ENCODE measurements around the gene LRRFIP2. TPM values are rescaled to one million over a fixed set of nuclear protein-coding genes. Genes with fewer than 3 reads are reported as not detected.
"Not testable (repeated sequence)": the region's sequence is repeated elsewhere in the genome, so short reads cannot be mapped to it uniquely, and the experiment has no call there.

The LRRFIP2 gene, protein sequence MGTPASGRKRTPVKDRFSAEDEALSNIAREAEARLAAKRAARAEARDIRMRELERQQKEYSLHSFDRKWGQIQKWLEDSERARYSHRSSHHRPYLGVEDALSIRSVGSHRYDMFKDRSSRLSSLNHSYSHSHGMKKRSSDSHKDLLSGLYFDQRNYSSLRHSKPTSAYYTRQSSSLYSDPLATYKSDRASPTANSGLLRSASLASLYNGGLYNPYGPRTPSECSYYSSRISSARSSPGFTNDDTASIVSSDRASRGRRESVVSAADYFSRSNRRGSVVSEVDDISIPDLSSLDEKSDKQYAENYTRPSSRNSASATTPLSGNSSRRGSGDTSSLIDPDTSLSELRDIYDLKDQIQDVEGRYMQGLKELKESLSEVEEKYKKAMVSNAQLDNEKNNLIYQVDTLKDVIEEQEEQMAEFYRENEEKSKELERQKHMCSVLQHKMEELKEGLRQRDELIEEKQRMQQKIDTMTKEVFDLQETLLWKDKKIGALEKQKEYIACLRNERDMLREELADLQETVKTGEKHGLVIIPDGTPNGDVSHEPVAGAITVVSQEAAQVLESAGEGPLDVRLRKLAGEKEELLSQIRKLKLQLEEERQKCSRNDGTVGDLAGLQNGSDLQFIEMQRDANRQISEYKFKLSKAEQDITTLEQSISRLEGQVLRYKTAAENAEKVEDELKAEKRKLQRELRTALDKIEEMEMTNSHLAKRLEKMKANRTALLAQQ
- 76.9 and 104 TPM in 2 replicates for total RNA-seq

DNA sequence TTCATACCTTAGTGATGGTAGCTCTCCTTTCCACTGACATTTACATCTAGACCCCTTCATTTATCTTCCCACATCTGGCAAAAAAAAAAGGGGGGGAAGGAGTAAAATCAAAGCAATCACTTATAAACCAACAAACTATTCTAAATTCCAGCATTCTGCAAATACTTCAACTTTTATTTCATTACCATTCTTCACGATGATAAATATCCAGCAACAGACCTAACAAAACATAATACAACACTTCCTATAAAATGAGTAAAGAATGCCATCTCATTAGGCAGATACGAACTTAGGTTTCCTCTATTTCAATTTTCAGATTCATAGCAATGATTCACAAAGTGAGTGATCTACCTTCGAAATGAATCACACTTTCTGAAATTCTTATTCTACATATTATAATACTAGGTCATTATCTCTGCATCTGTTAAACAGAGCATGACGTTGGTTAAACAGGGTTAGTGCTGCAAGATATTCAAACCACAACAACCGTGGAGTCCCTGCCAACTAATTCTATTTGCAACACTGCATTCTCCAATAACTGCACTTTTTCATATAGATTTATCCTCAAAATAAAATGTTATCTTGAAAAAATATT, at the start of gene LRRFIP2:
Gene LRRFIP2, minus strand, starts transcription at position 51 of the 595 bp plus-strand sequence. CDS start 25,599 bp downstream, outside the sequence.
- DNase-seq (ENCODE audit: low read depth) = peak; percentile 78

DNA sequence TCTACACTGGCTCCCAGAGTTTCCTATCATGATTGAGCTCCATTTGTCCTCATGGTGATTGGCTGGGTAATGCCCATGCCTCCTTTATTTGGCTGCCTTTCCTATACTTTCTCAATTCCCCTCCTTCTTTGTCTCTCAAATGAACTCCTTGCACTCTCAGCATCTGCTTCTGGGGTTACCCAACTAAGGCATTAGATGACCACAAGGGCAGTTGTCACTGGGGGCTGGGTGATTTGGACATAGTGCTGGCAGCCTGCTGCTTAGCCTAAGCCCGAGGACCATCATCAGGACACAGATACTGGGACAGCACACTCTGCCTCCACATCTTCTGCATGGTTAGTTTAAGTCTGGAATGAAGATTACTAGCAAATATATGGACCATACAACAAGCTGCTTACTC, 49.2 kb upstream of the LRRFIP2 start:
- DNase-seq (ENCODE audit: low read depth) = no peak

DNA sequence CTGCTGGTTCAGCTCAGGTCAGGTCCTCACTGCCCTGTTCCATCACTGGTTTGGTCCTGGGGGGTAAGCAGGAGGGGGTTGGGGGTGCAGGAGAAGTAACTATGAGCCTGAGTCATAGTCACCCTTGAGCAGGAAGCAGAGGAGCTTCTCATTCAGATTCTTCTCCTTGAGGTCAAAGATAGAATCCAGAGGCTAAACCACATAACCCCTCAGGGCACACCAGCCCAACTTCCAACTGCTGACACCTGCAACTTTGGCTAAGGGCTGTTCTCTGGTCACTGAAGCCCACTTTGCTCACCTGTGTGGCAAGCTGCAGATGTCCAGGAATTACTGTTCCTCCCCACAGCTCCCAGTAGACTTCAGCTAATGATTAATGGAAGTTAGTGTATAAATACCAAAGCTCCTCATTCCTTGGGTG, 48.8 kb upstream of the LRRFIP2 start:
- DNase-seq (ENCODE audit: low read depth) = peak; percentile 90

DNA sequence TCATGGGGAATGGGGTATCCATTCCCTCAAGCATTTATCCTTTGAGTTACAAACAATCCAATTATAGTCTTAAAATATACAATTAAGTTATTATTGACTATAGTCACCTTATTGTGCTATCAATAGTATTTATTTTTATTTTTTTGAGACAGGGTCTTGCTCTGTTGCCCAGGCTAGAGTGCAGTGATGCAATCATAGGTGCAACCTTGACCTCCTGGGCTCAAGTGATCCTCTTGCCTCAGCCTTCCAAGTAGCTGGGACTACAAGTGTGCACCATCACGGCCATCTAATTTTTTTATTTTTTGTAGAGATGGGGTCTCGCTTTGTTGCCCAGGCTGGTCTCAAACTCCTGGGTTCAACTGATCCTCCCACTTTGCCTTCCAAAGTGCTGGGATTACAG, 48.2 kb upstream of the LRRFIP2 start:
- not testable (repeated sequence) for DNase-seq (ENCODE audit: low read depth)

DNA sequence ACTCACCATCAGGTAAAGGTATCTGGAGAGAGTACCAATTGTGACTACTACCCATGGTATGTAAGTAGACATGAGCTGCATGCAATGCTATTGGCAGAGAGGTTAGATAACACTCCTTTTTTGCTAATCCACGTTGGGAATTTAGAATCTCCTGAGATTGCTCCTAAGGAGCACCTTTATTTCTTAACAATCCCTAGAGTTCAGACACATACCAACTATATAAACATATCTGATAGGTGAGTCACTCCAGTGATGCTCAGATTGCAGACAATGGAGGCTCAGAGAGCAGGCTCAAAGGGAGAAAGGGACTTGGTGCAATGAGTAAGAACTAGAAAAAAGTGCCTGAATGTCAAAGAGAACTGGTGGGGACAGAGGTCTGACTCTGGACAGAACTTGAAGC, 47.0 kb upstream of the LRRFIP2 start:
- peak; percentile 93 for DNase-seq (ENCODE audit: low read depth)

DNA sequence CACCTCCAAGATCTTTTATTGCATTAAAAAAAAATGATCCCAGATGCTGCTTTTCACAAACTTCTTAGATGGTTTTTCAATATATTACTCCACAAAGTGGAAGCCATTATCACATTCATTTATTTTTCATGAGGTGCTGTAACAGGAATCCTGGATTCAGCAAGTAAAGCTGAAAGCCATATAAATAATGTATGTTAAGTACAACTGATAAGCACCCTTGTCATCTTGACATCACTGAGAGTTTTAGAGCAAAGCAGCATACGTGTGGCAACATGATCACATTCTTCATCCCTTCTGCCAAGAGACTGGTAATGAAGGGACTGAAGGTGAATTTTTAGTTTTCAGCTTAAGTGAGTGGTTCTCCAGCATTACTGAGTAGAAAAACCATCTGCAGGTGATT, 44.9 kb upstream of the LRRFIP2 start:
- no peak for DNase-seq (ENCODE audit: low read depth)

DNA sequence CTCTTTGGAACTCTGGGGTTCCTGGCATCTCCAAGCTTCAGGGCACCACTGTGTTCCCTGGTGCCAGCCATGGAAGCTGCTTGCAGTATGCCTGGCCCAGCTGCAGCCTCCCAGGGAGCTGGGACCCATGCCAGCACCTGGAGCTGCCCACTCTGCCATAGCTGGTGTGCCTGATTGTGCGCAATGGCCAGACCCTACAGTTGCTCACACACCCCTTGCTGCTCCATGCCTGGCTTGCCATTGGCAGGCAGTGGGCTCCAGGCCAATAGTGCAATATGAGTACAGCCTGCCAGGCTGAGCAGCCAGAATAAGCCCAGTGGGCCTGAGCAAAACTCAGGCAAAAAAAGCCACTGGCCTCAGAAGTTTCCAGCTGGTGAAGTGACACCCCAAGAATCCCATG, 43.8 kb upstream of the LRRFIP2 start:
- DNase-seq (ENCODE audit: low read depth) = no peak

DNA sequence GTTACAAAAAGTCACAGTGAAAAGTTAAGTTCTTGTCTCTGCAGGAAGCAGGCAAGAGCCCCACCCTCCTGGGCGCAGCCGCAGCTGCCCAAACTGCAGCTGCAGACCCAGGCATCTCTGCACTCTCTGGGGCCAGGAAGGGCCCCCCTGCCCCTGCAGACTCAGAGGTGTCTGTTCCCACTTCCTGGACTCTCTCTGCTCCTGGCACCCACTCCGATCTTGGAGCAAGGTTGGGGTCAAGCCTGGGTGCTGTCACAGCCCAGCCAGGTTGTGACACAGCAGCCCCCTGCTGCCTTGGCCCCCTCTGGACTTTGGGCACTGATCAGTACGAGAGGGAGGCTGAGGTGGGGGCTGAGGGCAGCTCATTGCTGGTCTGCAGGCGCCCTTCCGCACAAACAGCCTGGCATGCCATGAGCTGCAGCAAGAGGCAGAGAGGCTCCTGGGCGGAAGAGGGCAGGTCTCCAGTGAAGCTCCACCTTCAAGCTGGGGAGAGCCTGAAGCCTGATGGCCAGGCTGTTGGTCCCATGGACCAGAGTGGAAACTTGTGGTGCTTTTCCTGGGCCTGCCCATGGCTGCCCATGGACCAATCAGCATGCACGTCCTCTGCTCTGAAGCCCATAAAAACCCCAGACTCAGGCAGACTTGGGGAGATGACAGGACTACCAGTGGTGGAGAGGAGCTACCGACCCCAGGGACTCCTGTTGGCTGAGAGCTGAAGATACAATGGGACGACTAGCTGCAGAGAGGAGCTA, 42.9 kb upstream of the LRRFIP2 start:
- DNase-seq (ENCODE audit: low read depth) = no peak

DNA sequence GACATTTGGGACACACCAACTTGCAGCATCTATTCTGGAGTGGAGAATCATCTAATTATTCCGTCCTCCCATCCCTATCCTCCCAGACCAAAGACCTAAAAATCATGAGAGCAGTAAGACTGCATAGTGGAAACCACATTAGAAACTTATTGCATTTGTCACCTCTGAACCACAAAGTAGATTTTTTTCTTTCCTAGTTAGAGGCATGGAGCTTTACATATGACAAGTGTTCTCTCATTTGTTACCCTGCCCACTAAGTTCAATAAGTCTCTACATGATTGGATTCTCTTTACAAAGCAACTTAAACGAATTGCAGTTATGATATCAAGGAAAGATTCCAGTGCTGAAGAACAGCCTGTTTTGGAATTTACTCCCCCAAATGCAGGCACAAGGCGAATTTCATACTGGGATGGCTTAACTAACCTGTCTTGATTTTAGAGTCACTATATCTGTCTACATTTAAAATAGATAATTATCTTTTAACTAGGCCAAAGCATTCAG, 42.3 kb upstream of the LRRFIP2 start:
- DNase-seq (ENCODE audit: low read depth) = no peak

DNA sequence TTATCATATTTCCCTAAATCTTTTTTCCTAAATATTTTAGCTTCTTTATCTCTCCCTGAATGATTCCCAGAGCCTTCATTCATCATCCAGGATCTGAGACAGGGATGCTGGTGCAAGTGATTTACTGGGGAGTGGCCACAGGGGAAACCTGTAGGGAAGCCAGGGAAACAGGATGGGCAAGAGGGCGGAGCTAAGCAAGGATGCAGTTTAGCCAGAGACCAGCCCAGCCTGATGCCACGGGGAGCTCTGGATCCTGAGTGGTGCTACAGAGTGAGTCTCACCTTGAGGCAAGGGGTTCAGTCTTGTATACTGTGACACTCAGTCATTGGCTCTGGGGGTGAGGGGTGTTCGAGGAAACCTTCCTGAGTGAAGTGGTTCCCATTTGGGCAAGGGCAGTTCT, 39.7 kb upstream of the LRRFIP2 start:
- DNase-seq (ENCODE audit: low read depth) = no peak

DNA sequence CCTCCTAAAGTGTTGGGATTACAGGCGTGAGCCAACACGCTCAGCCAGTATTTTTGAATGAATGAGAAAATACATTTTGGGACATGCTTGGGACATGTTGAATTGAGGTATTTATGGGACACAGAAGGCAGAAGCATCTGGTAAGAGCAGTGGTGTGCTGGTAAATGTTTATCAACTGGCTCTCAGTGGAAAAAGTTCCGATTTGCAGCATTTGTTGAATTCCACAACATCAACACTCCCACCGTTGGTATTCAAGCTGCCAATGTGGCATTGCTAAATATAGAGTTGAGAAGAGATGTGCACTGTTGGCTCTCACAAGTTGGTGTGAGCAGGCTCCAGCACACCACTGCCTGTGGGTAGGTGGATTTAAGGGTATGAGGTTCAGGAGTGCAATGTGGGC, 35.8 kb upstream of the LRRFIP2 start:
- DNase-seq (ENCODE audit: low read depth) = peak; percentile 17

DNA sequence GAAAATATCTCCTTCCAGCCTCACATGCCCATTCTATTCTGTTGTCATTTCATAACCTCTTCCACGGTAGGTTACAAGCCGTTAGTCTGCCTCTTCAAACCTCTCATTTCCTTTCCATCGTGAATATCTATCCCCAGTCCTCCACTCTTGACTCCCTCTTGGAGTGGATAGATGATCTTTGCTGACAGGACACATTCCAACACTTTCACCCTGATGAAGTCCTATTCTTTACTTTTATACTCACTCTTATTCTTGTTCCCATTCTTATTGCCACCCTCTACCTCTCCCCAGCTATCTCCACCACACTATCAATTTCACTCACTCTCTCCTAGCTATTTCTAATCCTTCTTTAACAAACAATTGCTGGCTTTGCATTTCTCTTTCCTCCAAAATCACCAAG, 34.2 kb upstream of the LRRFIP2 start:
- DNase-seq (ENCODE audit: low read depth) = not testable (repeated sequence)

DNA sequence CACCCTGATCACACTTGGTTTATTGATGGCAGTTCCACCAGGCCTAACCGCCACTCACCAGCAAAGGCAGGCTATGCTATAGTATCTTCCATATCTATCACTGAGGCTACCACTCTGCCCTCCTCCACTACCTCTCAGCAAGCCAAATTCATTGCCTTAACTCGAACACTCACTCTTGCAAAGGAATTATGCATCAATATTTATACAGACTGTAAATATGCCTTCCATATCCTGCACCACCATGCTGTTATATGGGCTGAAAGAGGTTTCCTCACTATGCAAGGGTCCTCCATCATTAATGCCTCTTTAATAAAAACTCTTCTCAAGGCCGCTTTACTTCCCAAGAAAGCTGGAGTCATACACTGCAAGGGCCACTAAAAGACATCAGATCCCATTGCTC, 33.6 kb upstream of the LRRFIP2 start:
- DNase-seq (ENCODE audit: low read depth) = not testable (repeated sequence)

DNA sequence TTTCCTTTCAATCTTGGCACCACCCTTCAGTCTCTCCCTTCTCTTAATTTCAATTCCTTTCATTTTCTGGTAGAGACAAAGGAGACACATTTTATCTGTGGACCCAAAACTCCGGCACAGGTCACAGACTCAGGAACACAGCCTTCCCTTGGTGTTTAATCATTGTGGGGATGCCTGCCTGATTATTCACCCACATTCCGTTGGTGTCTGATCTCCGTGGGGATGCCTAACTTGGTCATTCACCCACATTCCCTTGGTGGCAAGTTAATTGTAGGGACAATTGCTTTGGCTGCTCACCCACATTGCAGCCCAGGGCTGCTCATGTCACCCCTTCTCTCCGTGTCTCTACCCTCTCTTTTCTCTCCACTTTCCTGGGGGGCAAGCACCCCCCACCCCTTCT, 31.7 kb upstream of the LRRFIP2 start:
- peak; percentile 84 for DNase-seq (ENCODE audit: low read depth)

DNA sequence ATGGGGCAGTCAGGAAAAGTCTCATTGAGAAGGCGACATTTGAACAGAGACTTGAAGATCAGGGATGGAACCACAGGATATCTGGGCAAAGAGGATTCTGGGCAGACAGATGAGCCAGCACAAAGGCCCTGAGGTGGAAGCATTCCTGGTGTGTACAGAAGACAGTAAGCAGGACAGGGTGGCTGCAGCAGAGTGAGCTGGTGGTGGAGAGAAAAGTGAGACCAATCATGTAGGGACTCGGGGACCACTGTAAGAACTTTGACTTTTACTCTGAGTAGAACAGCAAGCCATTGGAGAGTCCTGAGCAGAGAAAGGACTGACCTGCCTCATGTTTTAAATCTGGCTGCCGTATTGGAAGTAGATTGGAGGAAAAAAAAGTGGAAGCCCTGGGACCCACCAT, 29.9 kb upstream of the LRRFIP2 start:
- DNase-seq (ENCODE audit: low read depth) = no peak

DNA sequence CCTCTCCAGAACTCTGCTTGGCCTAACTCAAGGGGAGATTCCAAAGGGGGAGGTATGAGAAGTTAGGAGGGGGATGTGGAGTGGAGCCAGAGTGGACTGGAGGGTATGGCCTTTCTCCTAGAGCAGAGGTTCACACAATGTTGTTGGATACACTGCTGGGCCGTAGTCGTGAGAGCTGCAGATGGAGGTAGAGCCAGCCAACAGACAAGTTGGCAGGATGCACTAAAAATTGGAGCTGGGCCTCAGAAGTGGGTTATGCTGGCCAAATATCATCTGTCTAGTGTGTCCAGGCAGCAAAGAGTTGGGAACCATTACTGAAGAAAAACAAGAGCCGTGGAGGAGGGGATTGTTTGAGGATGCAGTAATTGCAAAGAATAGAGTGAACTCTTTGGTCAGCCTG, 27.7 kb upstream of the LRRFIP2 start:
- DNase-seq (ENCODE audit: low read depth) = no peak

DNA sequence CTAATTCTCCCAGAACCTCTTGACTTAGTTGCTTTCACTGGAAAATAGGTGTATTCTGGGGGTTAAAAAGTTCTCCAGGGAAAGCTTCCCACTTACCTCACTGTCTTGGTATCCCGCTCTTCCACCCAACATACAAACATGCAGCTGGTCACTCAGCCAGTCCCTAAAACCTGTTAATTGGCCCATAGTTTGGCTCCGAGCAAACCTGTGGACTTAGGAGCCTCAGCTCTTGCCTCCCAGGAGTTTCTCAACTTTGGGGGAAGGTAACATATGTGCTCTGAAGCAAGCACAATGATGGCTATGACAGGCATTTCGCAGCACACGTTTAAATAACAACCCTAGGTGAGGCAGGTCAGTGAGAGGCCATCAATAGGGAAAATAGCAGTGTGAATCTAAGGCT, 25.8 kb upstream of the LRRFIP2 start:
- DNase-seq (ENCODE audit: low read depth) = no peak

DNA sequence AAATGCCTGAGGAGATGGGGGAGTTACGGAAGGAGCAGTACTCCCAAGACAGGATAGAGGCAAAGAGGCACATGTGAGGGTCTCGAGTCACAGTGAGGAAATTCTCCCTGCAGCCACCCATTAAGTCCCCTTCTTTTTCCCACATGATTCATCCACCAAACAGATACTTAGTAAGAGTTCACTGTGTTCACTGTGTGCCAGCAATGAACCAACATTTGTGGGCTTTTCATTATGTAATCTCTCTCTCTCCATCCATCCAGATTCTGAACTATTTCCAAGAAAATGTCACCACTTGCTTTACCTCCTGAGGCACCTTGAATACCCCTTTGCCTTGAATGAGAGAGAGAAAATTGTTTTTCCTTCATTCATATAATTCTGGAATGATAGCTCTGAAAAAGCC, 24.6 kb upstream of the LRRFIP2 start:
- DNase-seq (ENCODE audit: low read depth) = peak; percentile 92

DNA sequence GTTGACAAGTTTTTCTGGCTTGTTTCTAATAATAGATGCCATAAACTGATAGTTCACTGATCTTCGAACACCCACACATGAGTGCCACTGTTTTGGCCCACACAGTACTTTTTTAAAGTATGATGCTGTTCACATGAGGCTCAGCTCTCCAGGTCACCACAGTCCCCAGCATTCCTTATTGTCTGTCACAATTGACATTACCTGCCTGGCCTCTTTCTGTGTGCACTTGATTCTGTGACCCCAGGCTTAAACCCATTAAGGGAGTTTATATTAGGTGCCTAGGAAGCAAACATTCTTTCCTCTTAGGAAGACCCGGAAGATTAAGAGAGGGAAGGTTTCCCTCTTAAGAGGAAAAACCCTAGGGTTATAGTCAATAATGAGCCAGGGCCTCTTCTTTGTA, 24.2 kb upstream of the LRRFIP2 start:
- no peak for DNase-seq (ENCODE audit: low read depth)

DNA sequence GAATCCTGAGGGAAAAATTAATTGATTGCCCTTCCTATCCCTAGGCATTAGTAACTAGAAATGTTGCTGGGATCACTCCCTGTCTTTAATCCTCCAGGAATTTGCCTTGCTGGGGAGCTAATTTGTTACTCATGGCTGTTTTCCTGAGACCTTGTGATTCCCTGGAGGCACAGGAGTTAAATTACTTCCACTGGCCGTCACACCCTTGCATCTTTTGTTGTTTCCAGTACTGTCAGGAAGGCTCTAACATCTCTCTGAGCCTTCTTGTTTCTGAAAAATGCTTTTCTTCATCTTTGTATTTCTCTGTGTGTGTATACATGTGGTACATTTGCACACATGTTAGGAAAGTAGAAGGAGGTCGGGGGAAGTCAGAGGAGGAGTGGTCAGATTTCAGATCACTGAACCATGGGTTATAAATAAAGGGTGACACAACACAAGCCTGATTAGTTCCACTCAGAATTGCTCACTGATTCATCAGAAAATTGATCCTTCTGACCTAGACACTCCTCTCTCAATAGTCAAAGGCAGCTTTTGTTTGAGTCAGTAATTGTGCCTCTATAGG, 23.5 kb upstream of the LRRFIP2 start:
- DNase-seq (ENCODE audit: low read depth) = peak; percentile 94

DNA sequence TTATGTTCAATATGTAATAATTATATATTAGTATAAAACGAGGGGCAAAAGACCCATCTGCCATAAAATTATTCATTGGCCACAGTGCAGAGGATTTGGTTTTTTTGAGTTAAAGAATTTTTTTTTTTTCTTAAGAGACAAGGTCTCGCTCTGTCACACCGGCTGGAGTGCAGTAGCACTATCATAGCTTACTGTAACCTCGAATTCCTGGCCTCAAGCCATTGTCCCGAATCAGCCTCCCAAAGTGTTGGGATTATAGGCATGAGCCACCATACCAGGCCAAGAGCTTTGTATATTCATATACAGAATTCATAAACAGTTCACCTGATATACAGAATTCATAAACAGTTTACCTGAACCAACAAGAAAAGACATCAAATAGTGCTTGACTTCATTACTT, 20.2 kb upstream of the LRRFIP2 start:
- DNase-seq (ENCODE audit: low read depth) = no peak

DNA sequence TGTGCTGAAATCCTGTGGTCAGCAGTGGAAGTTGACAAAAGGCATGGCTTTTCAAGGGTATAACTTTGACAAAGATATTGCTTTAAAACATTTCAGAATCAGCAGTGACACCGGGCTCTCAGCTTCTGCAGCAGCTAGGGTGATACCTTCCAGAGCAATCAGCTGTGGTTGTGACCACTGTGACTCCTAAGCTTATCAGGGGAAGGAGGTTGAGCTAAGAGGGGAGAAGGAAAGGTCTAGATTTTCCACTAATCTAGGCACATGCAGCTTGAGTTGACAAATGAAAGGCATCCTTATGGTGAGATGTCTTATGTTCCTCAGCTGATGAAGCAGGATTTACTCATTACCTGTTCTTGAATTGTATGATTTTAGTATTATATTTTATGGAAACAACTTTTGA, 16.3 kb upstream of the LRRFIP2 start:
- no peak for DNase-seq (ENCODE audit: low read depth)
